Ishikawa (cell line): ENCODE data around the gene ANKFN1.

ENCODE experiments used
- CEBPB ChIP-seq: IDR thresholded peaks from 2 replicates; pipeline ENCODE4 v1.6.1; 2012
- CREB1 ChIP-seq: IDR thresholded peaks from 2 replicates; pipeline ENCODE4 v1.6.1; 2012; ENCODE audit warnings: low read depth
- EGR1 ChIP-seq: IDR thresholded peaks from 2 replicates; pipeline ENCODE4 v1.6.1; 2012
- EP300 ChIP-seq: IDR thresholded peaks from 2 replicates; pipeline ENCODE4 v1.6.1; 2012; ENCODE audit warnings: borderline replicate concordance
- FOXM1 ChIP-seq: IDR thresholded peaks from 2 replicates; pipeline ENCODE4 v1.6.1; 2012; ENCODE audit warnings: low read depth, borderline replicate concordance
- MAX ChIP-seq: IDR thresholded peaks from 2 replicates; pipeline ENCODE4 v1.6.1; 2012
- NFIC ChIP-seq: IDR thresholded peaks from 2 replicates; pipeline ENCODE4 v1.6.1; 2012
- RAD21 ChIP-seq: IDR thresholded peaks from 2 replicates; pipeline ENCODE4 v1.6.1; 2012; ENCODE audit warnings: low read depth
- REST ChIP-seq: IDR thresholded peaks from 2 replicates; pipeline ENCODE4 v1.6.1; 2012; ENCODE audit warnings: low read depth, mild to moderate bottlenecking
- TAF1 ChIP-seq: IDR thresholded peaks from 2 replicates; pipeline ENCODE4 v1.6.1; 2012; ENCODE audit warnings: low read depth, mild to moderate bottlenecking
- TCF12 ChIP-seq: IDR thresholded peaks from 2 replicates; pipeline ENCODE4 v1.6.1; 2012; ENCODE audit warnings: low read depth
- TEAD4 ChIP-seq: IDR thresholded peaks from 2 replicates; pipeline ENCODE4 v1.6.1; 2012
- YY1 ChIP-seq: IDR thresholded peaks from 2 replicates; pipeline ENCODE4 v1.6.1; 2012; ENCODE audit warnings: low read depth
- ZBTB7A ChIP-seq: IDR thresholded peaks from 2 replicates; pipeline ENCODE4 v1.6.1; 2012; ENCODE audit warnings: low read depth
- TF ChIP-seq, protein P1 (sequence below): IDR thresholded peaks from 2 replicates; pipeline ENCODE4 v1.6.1; 2012

The ANKFN1 gene

GRCh38 chr17:56514264-56514663 is 361.0 kb downstream of the ANKFN1 start:
- no peak for TF ChIP-seq EGR1
- no peak for TF ChIP-seq TAF1
- TF ChIP-seq EP300, result no peak
- no peak for TF ChIP-seq CEBPB
- no peak for TF ChIP-seq NFIC
- no peak for TF ChIP-seq REST
- TF ChIP-seq MAX, result no peak
- TF ChIP-seq ZBTB7A, result no peak
- TF ChIP-seq YY1, result no peak
- no peak for TF ChIP-seq RAD21
- TF ChIP-seq, protein P1, sequence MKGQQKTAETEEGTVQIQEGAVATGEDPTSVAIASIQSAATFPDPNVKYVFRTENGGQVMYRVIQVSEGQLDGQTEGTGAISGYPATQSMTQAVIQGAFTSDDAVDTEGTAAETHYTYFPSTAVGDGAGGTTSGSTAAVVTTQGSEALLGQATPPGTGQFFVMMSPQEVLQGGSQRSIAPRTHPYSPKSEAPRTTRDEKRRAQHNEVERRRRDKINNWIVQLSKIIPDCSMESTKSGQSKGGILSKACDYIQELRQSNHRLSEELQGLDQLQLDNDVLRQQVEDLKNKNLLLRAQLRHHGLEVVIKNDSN, result no peak
- no peak for TF ChIP-seq FOXM1
- TF ChIP-seq TEAD4, result no peak
- no peak for TF ChIP-seq CREB1

DNA sequence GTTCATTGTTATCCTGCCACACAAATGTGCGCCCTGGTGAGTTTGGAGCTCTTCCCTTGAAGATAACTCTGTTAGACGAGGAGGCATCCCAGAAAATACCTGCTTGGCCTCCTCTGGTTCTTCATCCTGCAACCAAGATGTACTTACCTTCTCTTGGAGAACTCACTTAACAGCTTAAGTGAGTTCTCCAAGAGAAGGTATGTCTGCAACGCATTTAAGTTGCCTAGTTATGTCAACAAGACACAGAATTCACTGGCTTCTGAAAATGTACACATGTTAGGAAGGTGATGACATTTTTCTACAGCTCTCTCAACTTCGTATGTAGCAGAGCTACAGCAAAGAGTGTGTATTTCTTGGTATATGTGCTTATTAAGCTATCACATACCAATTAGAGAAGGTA is 361.6 kb downstream of the ANKFN1 start:
- TF ChIP-seq NFIC, result no peak
- TF ChIP-seq, protein P1, result no peak
- no peak for TF ChIP-seq TAF1
- no peak for TF ChIP-seq MAX
- TF ChIP-seq CREB1, result no peak
- no peak for TF ChIP-seq TCF12
- no peak for TF ChIP-seq ZBTB7A
- TF ChIP-seq CEBPB, result no peak
- TF ChIP-seq REST, result no peak
- no peak for TF ChIP-seq RAD21
- TF ChIP-seq FOXM1, result no peak

GRCh38 chr17:56521414-56522141 is 368.3 kb downstream of the ANKFN1 start:
- no peak for TF ChIP-seq TAF1
- no peak for TF ChIP-seq CREB1
- no peak for TF ChIP-seq CEBPB
- TF ChIP-seq YY1, result no peak
- TF ChIP-seq, protein P1, result no peak
- TF ChIP-seq TEAD4, result no peak

DNA sequence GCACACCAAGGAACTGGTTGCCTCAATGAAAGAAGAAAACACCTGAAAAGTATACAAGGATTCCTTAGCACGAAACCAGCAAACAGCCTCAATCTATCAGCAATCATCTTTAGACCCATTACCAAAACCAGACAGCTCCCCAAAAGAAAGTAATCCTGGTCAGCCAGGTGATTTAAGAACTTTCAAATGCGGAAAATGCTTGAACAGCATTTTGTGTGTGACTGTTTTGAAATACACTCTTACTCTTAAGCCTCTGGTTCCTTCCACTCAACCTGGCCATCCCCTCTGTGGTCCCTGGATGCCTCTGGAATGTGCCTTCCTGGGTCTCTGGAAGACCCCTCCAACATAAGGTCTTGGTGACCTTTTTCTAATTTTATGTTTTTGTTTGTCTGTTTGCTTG is 369.8 kb downstream of the ANKFN1 start:
- no peak for TF ChIP-seq ZBTB7A
- no peak for TF ChIP-seq CREB1
- TF ChIP-seq RAD21, result no peak
- TF ChIP-seq TEAD4, result no peak

DNA sequence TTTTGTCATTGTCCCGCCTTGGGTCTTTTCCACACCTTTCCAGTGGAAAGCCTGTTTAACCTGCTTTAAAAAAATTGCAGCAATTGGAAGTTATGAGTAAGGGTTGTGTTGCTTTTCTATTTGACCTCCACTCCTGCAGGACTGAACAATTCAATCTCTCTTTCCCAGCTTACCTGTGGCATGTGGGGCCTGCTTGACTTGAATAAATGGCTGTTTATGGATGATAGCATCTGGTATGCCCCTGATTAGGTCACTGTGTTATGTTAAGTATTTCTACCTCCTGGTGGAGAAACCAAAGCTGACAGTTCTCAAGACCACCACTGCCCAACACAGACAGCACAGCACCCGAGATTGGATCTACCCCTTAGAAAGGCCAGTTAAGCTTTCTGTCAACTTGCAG is 375.4 kb downstream of the ANKFN1 start:
- TF ChIP-seq ZBTB7A (no peak), EGR1 (no peak), CEBPB (no peak), YY1 (no peak), FOXM1 (no peak), RAD21 (no peak), TEAD4 (no peak), CREB1 (no peak)

GRCh38 chr17:56532926-56533325 is 379.7 kb downstream of the ANKFN1 start:
- TF ChIP-seq TCF12, result no peak
- TF ChIP-seq TAF1, result no peak
- TF ChIP-seq NFIC, result no peak
- TF ChIP-seq CEBPB, result no peak
- TF ChIP-seq FOXM1, result no peak
- TF ChIP-seq RAD21, result no peak
- TF ChIP-seq CREB1, result no peak
- TF ChIP-seq EGR1, result no peak
- no peak for TF ChIP-seq YY1
- TF ChIP-seq REST, result no peak
- no peak for TF ChIP-seq EP300
- no peak for TF ChIP-seq TEAD4
- no peak for TF ChIP-seq MAX
- TF ChIP-seq, protein P1, result no peak
- no peak for TF ChIP-seq ZBTB7A
